ENCODE data around the gene PRKN.

DNA sequence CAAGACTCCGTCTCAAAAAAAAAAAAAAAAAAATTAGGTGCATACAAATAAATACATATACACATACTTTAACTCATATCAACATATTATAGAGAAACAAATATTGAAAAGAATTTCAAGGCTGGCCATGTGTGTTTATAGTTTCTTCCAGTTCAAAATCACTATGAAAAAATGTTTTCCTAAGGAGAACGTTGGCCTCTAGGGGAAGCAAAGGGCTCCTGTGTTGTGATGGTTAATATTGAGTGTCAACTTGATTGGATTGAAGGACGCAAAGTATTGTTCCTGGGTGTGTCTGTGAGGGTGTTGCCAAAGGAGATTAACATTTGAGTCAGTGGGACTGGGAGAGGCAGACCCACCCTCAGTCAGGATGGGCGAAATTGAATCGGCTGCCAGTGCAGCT lies 1271.7 kb downstream of the PRKN start:
- TF ChIP-seq, protein P1, sequence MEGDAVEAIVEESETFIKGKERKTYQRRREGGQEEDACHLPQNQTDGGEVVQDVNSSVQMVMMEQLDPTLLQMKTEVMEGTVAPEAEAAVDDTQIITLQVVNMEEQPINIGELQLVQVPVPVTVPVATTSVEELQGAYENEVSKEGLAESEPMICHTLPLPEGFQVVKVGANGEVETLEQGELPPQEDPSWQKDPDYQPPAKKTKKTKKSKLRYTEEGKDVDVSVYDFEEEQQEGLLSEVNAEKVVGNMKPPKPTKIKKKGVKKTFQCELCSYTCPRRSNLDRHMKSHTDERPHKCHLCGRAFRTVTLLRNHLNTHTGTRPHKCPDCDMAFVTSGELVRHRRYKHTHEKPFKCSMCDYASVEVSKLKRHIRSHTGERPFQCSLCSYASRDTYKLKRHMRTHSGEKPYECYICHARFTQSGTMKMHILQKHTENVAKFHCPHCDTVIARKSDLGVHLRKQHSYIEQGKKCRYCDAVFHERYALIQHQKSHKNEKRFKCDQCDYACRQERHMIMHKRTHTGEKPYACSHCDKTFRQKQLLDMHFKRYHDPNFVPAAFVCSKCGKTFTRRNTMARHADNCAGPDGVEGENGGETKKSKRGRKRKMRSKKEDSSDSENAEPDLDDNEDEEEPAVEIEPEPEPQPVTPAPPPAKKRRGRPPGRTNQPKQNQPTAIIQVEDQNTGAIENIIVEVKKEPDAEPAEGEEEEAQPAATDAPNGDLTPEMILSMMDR (conservative IDR thresholded peaks at IDR 0.05 in 1 of 2, IDR thresholded peaks at IDR 0.05 in 1 of 2; ENCODE audit: low read depth in 1 of 2, low read length in 2 of 2), result no peak
- no peak for TF ChIP-seq EZH2 (IDR thresholded peaks at IDR 0.05; ENCODE audit: low read length, missing control alignments)

Measured in fibroblast of lung (primary cell).